Measurements from ENCODE around the gene MED12L. TPM values are rescaled to one million over a fixed set of nuclear protein-coding genes. Genes with fewer than 3 reads are reported as not detected.
A peak's percentile ranks its signal among the peaks of the same experiment; 100 is the strongest.

MED12L gene
- total and polyA plus RNA-seq, 7 donors: 0.01 to 2.6 (median 0.17) TPM

GRCh38 chr3:151275091-151275490, 189.6 kb downstream of the MED12L start:
- WGBS, 3 donors: 55 to 62% (median 61%) methylated on average over 5 of the region's 5 CpGs
- Histone ChIP-seq H3K9me3 (no peaks in the 10 kb centered on the region), H3K27ac (no peak overlapping the region), H3K4me1 (no peaks in the 10 kb centered on the region), H3K36me3 (ENCODE audit: insufficient read depth in 1 of 2, low read depth in 1 of 2) (no peaks in the 10 kb centered on the region), H3K27me3 (ENCODE audit: insufficient read depth in 3 of 3, low read length in 2 of 3) (no peaks in the 10 kb centered on the region), H3K4me3 (no peak overlapping the region)
- TF ChIP-seq CTCF (IDR thresholded peaks at IDR 0.05): no peak
- no peak for ATAC-seq
- intact Hi-C loops (cut with DNase I): loop anchor here in 1 of 2 donors (10.0 kb wide), 1 partner anchor 550 kb away; no protein-coding TSS in a partner anchor
- no peak for DNase-seq

GRCh38 chr3:151276038-151276686, 190.7 kb downstream of the MED12L start:
- intact Hi-C loops (cut with DNase I): loop anchor here in 1 of 2 donors (10.0 kb wide), 1 partner anchor 551 kb away; no protein-coding TSS in a partner anchor
- Histone ChIP-seq H3K4me1 (no peaks in the 10 kb centered on the region), H3K4me3 (no peak overlapping the region), H3K9me3 (no peaks in the 10 kb centered on the region), H3K27me3 (ENCODE audit: insufficient read depth in 3 of 3, low read length in 2 of 3) (no peaks in the 10 kb centered on the region), H3K36me3 (ENCODE audit: insufficient read depth in 1 of 2, low read depth in 1 of 2) (no peaks in the 10 kb centered on the region), H3K27ac (no peak overlapping the region)
- ATAC-seq (no peak), DNase-seq (no peak)
- TF ChIP-seq CTCF (IDR thresholded peaks at IDR 0.05): no peak
- 71 to 86% (median 73%) methylated on average over 2 of the region's 2 CpGs for WGBS, 3 donors

- Histone ChIP-seq H3K36me3 (ENCODE audit: insufficient read depth in 1 of 2, low read depth in 1 of 2) (no peaks in the 10 kb centered on the region), H3K27me3 (ENCODE audit: insufficient read depth in 3 of 3, low read length in 2 of 3) (no peaks in the 10 kb centered on the region), H3K27ac (no peak overlapping the region), H3K4me1 (no peaks in the 10 kb centered on the region), H3K9me3 (no peaks in the 10 kb centered on the region), H3K4me3 (no peak overlapping the region)
- intact Hi-C loops (cut with DNase I): loop anchor here in 1 of 2 donors (10.0 kb wide), 1 partner anchor 552 kb away; no protein-coding TSS in a partner anchor
- DNase-seq (no peak), ATAC-seq (no peak)
- 84 to 88% (median 87%) methylated on average over 6 of the region's 6 CpGs for WGBS, 3 donors
- TF ChIP-seq CTCF (IDR thresholded peaks at IDR 0.05): no peak
Measured at GRCh38 chr3:151276687-151277042, 191.2 kb downstream of the MED12L start.

- no peak for ATAC-seq
Measured at GRCh38 chr3:151278230-151278629, 192.8 kb downstream of the MED12L start, which contains the start of gene P2RY14. Gene P2RY14, minus strand, starts transcription at chr3:151278542. Its CDS starts 64,226 bp downstream, at chr3:151214316.

More at GRCh38 chr3:151278230-151278629, 192.8 kb downstream of the MED12L start, which contains the start of gene P2RY14:
- Histone ChIP-seq H3K4me1 (no peaks in the 10 kb centered on the region), H3K27ac (no peak within 1 kb of the TSS), H3K9me3 (no peaks in the 10 kb centered on the region), H3K27me3 (ENCODE audit: insufficient read depth in 3 of 3, low read length in 2 of 3) (no peaks in the 10 kb centered on the region), H3K36me3 (ENCODE audit: insufficient read depth in 1 of 2, low read depth in 1 of 2) (no peaks in the 10 kb centered on the region), H3K4me3 (peak within 1 kb of the TSS; percentile 28)
- DNase-seq: no peak
- WGBS, 3 donors: 54 to 61% (median 54%) methylated on average over 4 of the region's 4 CpGs
- intact Hi-C loops (cut with DNase I): loop anchor here in 1 of 2 donors (10.0 kb wide), 1 partner anchor 553 kb away; no protein-coding TSS in a partner anchor
- no peak for TF ChIP-seq CTCF (IDR thresholded peaks at IDR 0.05)
